H9 (cell line): Measurements from ENCODE around the gene ZFYVE27. TPM values are rescaled to one million over a fixed set of nuclear protein-coding genes. Genes with fewer than 3 reads are reported as not detected.

Experiments
- DNase-seq: peaks from one replicate; pipeline ENCODE4 v3.0.0-alpha.2; 2017
- H2AFZ ChIP-seq: one replicate; pipeline ENCODE4 v1.6.1; 2013; ENCODE audit warnings: mild to moderate bottlenecking, low read length, control low read depth, moderate library complexity
- H2AK5ac ChIP-seq: 2 replicates; pipeline ENCODE4 v1.6.1; 2013; ENCODE audit warnings: low read length, control low read depth, mixed read lengths; ENCODE audit not compliant: insufficient read length
- H2BK120ac ChIP-seq: one replicate; pipeline ENCODE4 v1.6.1; 2013; ENCODE audit warnings: low read depth, mild to moderate bottlenecking, low read length, control low read depth, inconsistent platforms; ENCODE audit not compliant: poor library complexity, severe bottlenecking
- H2BK12ac ChIP-seq: 2 replicates; pipeline ENCODE4 v1.6.1; 2013; ENCODE audit warnings: low read length, control low read depth, mixed read lengths, low read depth; ENCODE audit not compliant: insufficient read length
- H2BK15ac ChIP-seq: 2 replicates; pipeline ENCODE4 v1.6.1; 2013; ENCODE audit warnings: low read depth, low read length, control low read depth
- H2BK20ac ChIP-seq: one replicate; pipeline ENCODE4 v1.6.1; 2013; ENCODE audit warnings: low read depth, mild to moderate bottlenecking, low read length, control low read depth, inconsistent platforms; ENCODE audit not compliant: poor library complexity, severe bottlenecking
- H2BK5ac ChIP-seq: 2 replicates; pipeline ENCODE4 v1.6.1; 2013; ENCODE audit warnings: low read length, control low read depth, mixed read lengths; ENCODE audit not compliant: insufficient read length
- H3K14ac ChIP-seq: 2 replicates; pipeline ENCODE4 v1.6.1; 2013; ENCODE audit warnings: low read length, control low read depth; ENCODE audit not compliant: insufficient read depth
- H3K18ac ChIP-seq: 2 replicates; pipeline ENCODE4 v1.6.1; 2013; ENCODE audit warnings: low read depth, mild to moderate bottlenecking, mixed read lengths, low read length, control low read depth; ENCODE audit not compliant: insufficient read length
- H3K23ac ChIP-seq: 2 replicates; pipeline ENCODE4 v1.6.1; 2013; ENCODE audit warnings: low read length, control low read depth, mixed read lengths, low read depth; ENCODE audit not compliant: insufficient read length
- H3K23me2 ChIP-seq: 2 replicates; pipeline ENCODE4 v1.6.1; 2013; ENCODE audit warnings: low read depth, mild to moderate bottlenecking, mixed read lengths, low read length, control low read depth; ENCODE audit not compliant: insufficient read length, poor library complexity, severe bottlenecking
- H3K27ac ChIP-seq: 2 replicates; pipeline ENCODE4 v1.5.1; 2013; ENCODE audit warnings: low read length, control low read depth, mixed read lengths, low read depth; ENCODE audit not compliant: insufficient read length
- H3K27me3 ChIP-seq: 2 replicates; pipeline ENCODE4 v1.6.1; 2013; ENCODE audit warnings: low read length, control low read depth, inconsistent platforms; ENCODE audit not compliant: insufficient read depth
- H3K4ac ChIP-seq: 2 replicates; pipeline ENCODE4 v1.6.1; 2013; ENCODE audit warnings: low read depth, mild to moderate bottlenecking, control low read depth, inconsistent platforms, low read length, moderate library complexity
- H3K4me1 ChIP-seq: 2 replicates; pipeline ENCODE4 v1.6.1; 2013; ENCODE audit warnings: low read length, control low read depth, inconsistent platforms; ENCODE audit not compliant: insufficient read depth
- H3K4me2 ChIP-seq: 2 replicates; pipeline ENCODE4 v1.6.1; 2013; ENCODE audit warnings: low read length, control low read depth, mixed read lengths; ENCODE audit not compliant: insufficient read length, insufficient read depth
- H3K56ac ChIP-seq: 2 replicates; pipeline ENCODE4 v1.6.1; 2013; ENCODE audit warnings: low read depth, mild to moderate bottlenecking, mixed read lengths, low read length, control low read depth; ENCODE audit not compliant: insufficient read length
- H3K79me1 ChIP-seq: 2 replicates; pipeline ENCODE4 v1.6.1; 2013; ENCODE audit warnings: low read depth, mild to moderate bottlenecking, moderate library complexity, low read length, control low read depth, inconsistent platforms; ENCODE audit not compliant: insufficient read depth, poor library complexity, severe bottlenecking
- H3K79me2 ChIP-seq: 2 replicates; pipeline ENCODE4 v1.6.1; 2013; ENCODE audit warnings: low read length, control low read depth, inconsistent platforms; ENCODE audit not compliant: insufficient read depth
- H3K9ac ChIP-seq: 2 replicates; pipeline ENCODE4 v1.6.1; 2013; ENCODE audit warnings: low read length, control low read depth, mixed read lengths; ENCODE audit not compliant: insufficient read length; ENCODE audit errors: extremely low read depth
- H3K9me3 ChIP-seq: one replicate; pipeline ENCODE4 v1.6.1; 2013; ENCODE audit warnings: low read depth, low read length, inconsistent platforms; ENCODE audit not compliant: control insufficient read depth
- H3T11ph ChIP-seq: one replicate; pipeline ENCODE4 v1.6.1; 2013; ENCODE audit warnings: mild to moderate bottlenecking, low read length, control low read depth, inconsistent platforms
- H4K20me1 ChIP-seq: one replicate; pipeline ENCODE4 v1.6.1; 2013; ENCODE audit not compliant: control insufficient read depth, insufficient read length, insufficient read depth
- H4K5ac ChIP-seq: 2 replicates; pipeline ENCODE4 v1.6.1; 2013; ENCODE audit warnings: low read depth, mild to moderate bottlenecking, mixed read lengths, low read length, control low read depth; ENCODE audit not compliant: insufficient read length
- H4K8ac ChIP-seq: replicated peaks from 2 replicates; pipeline ENCODE4 v1.6.1; 2013; ENCODE audit warnings: low read length, control low read depth, mixed read lengths, low read depth; ENCODE audit not compliant: insufficient read length
- H4K91ac ChIP-seq: 2 replicates; pipeline ENCODE4 v1.6.1; 2013; ENCODE audit warnings: low read depth, mild to moderate bottlenecking, moderate library complexity, mixed read lengths, low read length, control low read depth; ENCODE audit not compliant: insufficient read length
- H3K27ac Mint-ChIP-seq, 3 experiments: 2 replicates in 2 of 3; 3 replicates in 1 of 3; pipeline ENCODE4 v1.8.0; 2020 to 2021; ENCODE audit warnings: mixed read lengths in 3 of 3, mild to moderate bottlenecking in 1 of 3, moderate library complexity in 1 of 3
- H3K27me3 Mint-ChIP-seq: 2 replicates; pipeline ENCODE4 v1.8.0; 2021; ENCODE audit warnings: low read depth, mild to moderate bottlenecking, moderate library complexity, mixed read lengths
- H3K36me3 Mint-ChIP-seq, 3 experiments: 2 replicates in 2 of 3; 3 replicates in 1 of 3; pipeline ENCODE4 v1.8.0; 2020 to 2021; ENCODE audit warnings: low read depth in 3 of 3, mixed read lengths in 3 of 3; ENCODE audit not compliant: insufficient read depth in 1 of 3
- H3K4me1 Mint-ChIP-seq, 2 experiments: 2 replicates each; pipeline ENCODE4 v1.8.0; 2020; ENCODE audit warnings: mixed read lengths in 2 of 2
- H3K4me3 Mint-ChIP-seq, 2 experiments: 2 replicates in 1 of 2; 3 replicates in 1 of 2; pipeline ENCODE4 v1.8.0; 2020 to 2021; ENCODE audit warnings: mild to moderate bottlenecking in 2 of 2, mixed read lengths in 2 of 2, moderate library complexity in 1 of 2
- H3K9me3 Mint-ChIP-seq, 2 experiments: 2 replicates in 1 of 2; 3 replicates in 1 of 2; pipeline ENCODE4 v1.8.0; 2020; ENCODE audit warnings: mild to moderate bottlenecking in 2 of 2, mixed read lengths in 2 of 2, moderate library complexity in 1 of 2
- CTCF ChIP-seq: fragments of 200-600 bp; sonication (generic); conservative IDR thresholded peaks from 3 replicates; pipeline ENCODE4 v1.8.0; 2021; ENCODE audit warnings: antibody characterized with exemption, mild to moderate bottlenecking
- WGBS: extraction: QIAGEN DNeasy Blood & Tissue Kit; methylation state at CpG from one replicate; pipeline ENCODE4 v1.1.7; 2013; ENCODE audit warnings: missing lambda C conversion rate, low lambda C conversion rate, mixed read lengths; ENCODE audit not compliant: insufficient read length; ENCODE audit errors: extremely low coverage; 5-methylcytosine and 5-hydroxymethylcytosine counted together
- total RNA-seq: library from RNA; stranded (reverse); gene quantifications from 2 replicates; pipeline ENCODE4 v1.2.1, GENCODE V29; 2021

Gene ZFYVE27
- total RNA-seq, 1 experiment from 2014 or later: 33.2 TPM

- no peaks in the 10 kb centered on the region for H3K27me3 Mint-ChIP-seq
- H3K4me3 Mint-ChIP-seq: no peak overlapping the region
- Histone ChIP-seq H4K5ac (no peak overlapping the region), H3K56ac (no peak overlapping the region), H4K91ac (no peak overlapping the region), H3K79me1 (no peaks in the 10 kb centered on the region), H3K79me2 (no peaks in the 10 kb centered on the region), H2BK5ac (no peak overlapping the region), H2BK15ac (no peak overlapping the region), H3K27ac (no peak overlapping the region), H2AFZ (no peak overlapping the region), H3K4me1 (no peaks in the 10 kb centered on the region), H3K23ac (no peak overlapping the region), H2BK20ac (no peak overlapping the region), H4K8ac (no peak overlapping the region), H3K9me3 (no peaks in the 10 kb centered on the region), H3K27me3 (no peaks in the 10 kb centered on the region), H3K18ac (no peak overlapping the region), H3T11ph (no peak overlapping the region), H4K20me1 (no peaks in the 10 kb centered on the region), H2BK12ac (no peak overlapping the region), H3K14ac (no peak overlapping the region), H3K23me2 (no peaks in the 10 kb centered on the region), H3K9ac (no peak overlapping the region), H3K4me2 (no peak overlapping the region), H2AK5ac (no peak overlapping the region), H2BK120ac (no peak overlapping the region), H3K4ac (no peak overlapping the region)
- WGBS: no CpG with 5 or more reads among the region's 4 CpGs
- H3K27ac Mint-ChIP-seq: no peak overlapping the region; a peak in 1 of 7 replicates
- no peak for DNase-seq
- no peaks in the 10 kb centered on the region for H3K9me3 Mint-ChIP-seq
- H3K4me1 Mint-ChIP-seq: 0 out of 4 replicates have a peak, but pooled peaks cover 0 to 2% of the 10 kb centered on the region in 2 experiments
- H3K36me3 Mint-ChIP-seq: peaks cover 18 to 77% (median 63%) of the 10 kb centered on the region in 3 experiments; a peak in 6 of 7 replicates
- no peak for TF ChIP-seq CTCF
Observed at GRCh38 chr10:97754726-97755125, 17.8 kb downstream of the ZFYVE27 start.
